Right ventricle myocardium inferior (tissue), 1 donor: ENCODE data around the gene GTSE1. TPM values are rescaled to one million over a fixed set of nuclear protein-coding genes. Genes with fewer than 3 reads are reported as not detected.

Source experiments
- ATAC-seq: fragments of 200-7000 bp; cut with Tn5 transposase; one replicate; pipeline ENCODE4 v1.9.1; 2020; ENCODE audit warnings: mild to moderate bottlenecking, moderate library complexity
- DNase-seq: peaks from one replicate; pipeline ENCODE4 v3.0.0; 2021; ENCODE audit errors: missing footprints
- intact Hi-C: fragments of 100-400 bp; cut with DNase I; formaldehyde crosslinking; loops from one replicate; pipeline ENCODE4 v1.11.0; 2022
- total RNA-seq: library from RNA; stranded (reverse); fragmentation: NEBNext Ultra II Directional; extraction: Animal tissue kit (Norgen Biotek cat#: 25700); gene quantifications from one replicate; pipeline ENCODE4 v1.2.1, GENCODE V29; 2021
- donor health status: DM: no; HTN: yes; CAD: no; lungs with severe emphysema.

GTSE1 gene
- total RNA-seq, 1 donor from 2014 or later = 0.92 TPM

- no peak for ATAC-seq
- no peak for DNase-seq
- intact Hi-C loops = no loop called here
Measured at GRCh38 chr22:46317646-46318045, 21.0 kb downstream of the GTSE1 start.

- intact Hi-C loops = no loop called here
- ATAC-seq = no peak
- no peak for DNase-seq
Measured at GRCh38 chr22:46318576-46318975, 21.9 kb downstream of the GTSE1 start.

GRCh38 chr22:46319319-46319718, 22.6 kb downstream of the GTSE1 start:
- ATAC-seq (no peak), DNase-seq (no peak)
- intact Hi-C loops = no loop called here

DNA sequence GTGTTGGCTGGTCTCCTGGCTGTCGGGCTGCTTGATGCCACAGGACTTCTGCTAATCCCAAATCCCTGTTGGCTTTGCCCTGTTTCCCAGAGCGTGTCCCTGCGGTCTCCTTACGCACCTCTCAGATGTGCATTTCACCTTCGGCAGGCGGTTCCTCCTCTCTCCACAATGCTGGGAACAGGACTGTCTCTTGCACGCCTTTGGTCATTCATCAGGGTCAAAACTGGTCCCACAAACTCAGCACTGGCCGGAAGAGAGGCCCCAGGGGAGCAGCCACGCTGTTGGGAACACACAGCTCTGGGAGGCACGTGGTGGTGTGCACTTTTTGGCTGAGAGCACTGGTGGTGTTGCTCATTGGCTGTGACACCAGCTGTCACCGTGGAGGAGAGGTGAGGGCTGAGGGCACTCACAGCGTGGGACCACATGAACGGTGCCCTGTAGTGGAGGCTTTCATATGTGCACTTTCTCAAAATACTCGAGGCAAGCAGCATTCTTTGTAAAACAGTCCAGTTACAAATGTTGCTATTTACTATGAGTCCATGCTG, 23.6 kb downstream of the GTSE1 start:
- ATAC-seq = peak; percentile 59
- no peak for DNase-seq
- intact Hi-C loops = no loop called here

DNA sequence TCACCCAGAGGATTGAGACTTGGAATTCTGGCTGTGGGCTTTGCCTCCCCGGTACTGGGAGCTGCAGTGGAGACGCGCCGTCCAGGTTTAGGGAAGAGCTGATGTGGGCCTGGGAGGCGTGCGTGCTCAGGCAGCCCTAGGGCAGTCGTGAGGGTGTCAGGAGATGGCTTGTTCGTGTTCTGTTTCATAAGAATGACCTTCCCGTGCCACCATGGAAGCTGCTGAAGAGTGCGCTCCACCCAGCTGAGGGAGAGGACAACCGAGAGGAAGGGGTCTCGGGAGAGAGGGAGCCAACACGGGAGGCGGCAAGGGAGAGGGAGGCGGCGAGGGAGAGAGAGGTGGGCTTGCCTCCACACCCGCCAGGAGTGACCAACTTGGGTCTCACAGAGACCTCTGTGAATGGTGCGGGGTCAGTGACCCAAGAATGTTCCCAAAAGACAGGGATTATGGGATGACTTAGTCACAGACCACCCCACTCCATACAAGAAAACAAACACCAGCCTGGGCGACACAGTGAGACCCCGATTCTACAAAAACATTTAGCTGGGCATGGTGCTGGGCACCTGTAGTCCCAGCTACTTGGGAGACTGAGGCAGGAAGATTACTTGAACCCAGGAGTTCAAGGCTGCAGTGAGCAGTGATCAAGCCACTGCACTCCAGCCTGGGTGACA, 24.2 kb downstream of the GTSE1 start:
- DNase-seq (no peak), ATAC-seq (no peak)
- intact Hi-C loops = no loop called here

DNA sequence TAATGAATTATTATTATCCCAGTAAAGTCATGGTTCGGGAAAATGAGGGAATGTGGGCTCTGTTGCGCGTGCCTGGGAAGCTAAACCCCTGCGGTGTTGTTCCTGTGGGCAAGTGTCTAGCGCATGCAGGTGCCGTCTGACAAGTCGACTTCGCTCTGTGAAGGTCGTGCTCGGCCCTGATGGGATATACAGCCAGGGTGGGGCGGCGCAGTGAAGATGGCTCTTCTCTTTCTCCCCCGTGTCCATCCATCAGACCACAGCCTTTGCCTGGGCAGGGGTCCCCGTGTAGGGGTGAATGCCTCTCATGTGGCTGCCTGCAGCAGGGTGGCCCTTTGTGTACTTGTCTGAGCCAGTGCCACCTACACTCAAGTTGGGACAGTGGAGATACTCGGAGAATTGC, 26.0 kb downstream of the GTSE1 start:
- intact Hi-C loops = no loop called here
- ATAC-seq = no peak
- no peak for DNase-seq

DNA sequence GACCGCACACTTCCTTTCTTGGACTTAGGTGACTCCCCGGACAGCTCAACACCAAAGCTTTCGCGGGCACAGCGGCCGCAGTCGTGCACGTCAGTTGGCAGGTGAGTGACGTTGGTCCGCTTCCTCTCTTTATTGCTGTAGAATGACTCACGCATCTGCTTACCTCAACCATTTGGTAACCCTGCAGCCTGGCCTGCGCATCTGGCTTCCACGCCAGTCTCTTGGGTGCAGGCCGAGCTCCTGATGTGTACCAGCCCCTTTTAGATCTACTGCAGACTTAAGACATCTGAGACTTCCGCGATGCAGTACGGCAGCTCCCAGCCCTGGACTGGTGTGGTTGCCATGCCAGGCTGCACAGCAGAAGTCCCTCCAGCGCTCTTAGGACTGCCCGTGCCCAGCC, 26.5 kb downstream of the GTSE1 start:
- no peak for ATAC-seq
- intact Hi-C loops = no loop called here
- DNase-seq = no peak

GRCh38 chr22:46326066-46326680, 29.5 kb downstream of the GTSE1 start:
- no peak for DNase-seq
- no peak for ATAC-seq
- intact Hi-C loops = no loop called here

DNA sequence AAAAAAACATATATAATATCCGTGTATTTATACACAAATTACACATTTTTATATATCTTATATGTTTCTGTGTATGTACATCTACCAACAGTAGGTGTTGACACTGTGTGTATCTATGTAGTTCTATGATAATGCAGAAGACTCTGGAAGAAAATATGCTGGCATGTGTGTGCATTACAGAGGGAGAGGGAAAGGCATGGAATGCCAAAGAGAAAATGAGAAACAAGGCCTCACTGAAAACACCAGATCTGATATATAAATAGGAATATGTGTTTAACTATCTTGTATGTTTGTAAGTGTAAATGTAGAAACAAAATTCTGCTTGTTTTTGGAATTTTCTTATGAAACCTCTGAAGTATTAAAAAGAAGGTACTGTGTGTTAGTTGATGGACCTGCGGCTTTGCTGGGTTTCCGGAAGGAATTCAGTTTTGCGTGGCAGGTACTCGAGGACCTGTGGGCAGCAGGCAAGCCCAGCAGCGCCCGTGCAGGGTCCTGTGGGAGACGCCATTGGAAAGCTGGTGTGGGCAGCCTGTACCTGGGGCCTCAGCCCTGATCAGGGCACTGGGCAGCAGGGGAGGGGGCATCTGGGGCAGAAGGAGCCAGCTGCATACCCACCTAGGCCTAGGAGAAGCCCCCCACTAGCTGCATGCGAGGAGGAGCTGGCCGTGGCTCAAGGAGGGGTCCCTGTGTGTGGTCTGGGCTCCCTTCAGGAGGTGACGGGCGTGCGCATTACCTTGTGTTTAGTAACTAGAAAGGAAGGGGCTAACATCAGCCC, 31.2 kb downstream of the GTSE1 start:
- ATAC-seq (no peak), DNase-seq (no peak)
- intact Hi-C loops = no loop called here

GRCh38 chr22:46328797-46329196, 32.1 kb downstream of the GTSE1 start:
- intact Hi-C loops = no loop called here
- no peak for DNase-seq
- no peak for ATAC-seq

DNA sequence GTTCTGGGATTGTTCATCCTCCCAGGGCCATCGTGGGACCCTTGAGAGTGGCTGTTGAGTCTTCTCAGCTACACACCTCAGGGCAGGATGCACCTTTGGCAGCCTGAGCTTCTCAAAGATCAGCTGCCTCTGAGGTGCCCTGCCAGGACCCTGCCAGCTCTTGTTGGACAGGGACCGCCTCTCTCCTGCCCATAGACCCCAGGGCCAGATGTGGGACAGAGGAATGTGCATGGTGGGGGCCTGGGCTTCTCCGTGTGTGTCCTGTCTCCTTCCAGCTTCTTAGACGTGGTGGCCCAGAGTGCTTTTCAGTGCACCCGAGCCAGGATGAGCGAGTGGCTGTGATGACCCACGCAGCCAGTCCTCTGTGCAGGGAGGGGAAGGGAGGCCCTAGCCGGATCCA, 32.9 kb downstream of the GTSE1 start:
- intact Hi-C loops = no loop called here
- no peak for ATAC-seq
- DNase-seq = no peak

- intact Hi-C loops = no loop called here
- ATAC-seq (no peak), DNase-seq (no peak)
Measured at GRCh38 chr22:46330426-46330825, 33.8 kb downstream of the GTSE1 start.

DNA sequence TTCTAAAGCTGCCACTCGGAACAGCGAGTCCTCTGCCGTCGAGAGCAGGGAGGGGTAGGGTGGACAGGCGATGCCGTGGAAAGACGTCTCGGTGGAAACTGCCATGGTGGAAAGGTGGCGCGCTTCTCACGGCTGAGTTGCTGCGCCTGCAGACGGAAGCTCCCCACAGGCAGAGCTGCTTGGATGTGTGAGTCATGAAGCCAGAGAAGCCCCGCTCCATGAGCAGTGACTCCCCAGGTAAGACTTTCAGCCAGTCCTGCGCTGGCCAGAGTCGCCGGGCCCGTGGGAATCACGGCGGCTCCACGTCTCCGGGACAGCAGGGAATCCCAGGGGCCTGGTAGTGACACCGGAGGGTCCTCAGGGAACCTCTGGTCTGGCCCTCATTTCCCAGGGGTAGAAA, 34.8 kb downstream of the GTSE1 start:
- no peak for ATAC-seq
- intact Hi-C loops = no loop called here
- no peak for DNase-seq

DNA sequence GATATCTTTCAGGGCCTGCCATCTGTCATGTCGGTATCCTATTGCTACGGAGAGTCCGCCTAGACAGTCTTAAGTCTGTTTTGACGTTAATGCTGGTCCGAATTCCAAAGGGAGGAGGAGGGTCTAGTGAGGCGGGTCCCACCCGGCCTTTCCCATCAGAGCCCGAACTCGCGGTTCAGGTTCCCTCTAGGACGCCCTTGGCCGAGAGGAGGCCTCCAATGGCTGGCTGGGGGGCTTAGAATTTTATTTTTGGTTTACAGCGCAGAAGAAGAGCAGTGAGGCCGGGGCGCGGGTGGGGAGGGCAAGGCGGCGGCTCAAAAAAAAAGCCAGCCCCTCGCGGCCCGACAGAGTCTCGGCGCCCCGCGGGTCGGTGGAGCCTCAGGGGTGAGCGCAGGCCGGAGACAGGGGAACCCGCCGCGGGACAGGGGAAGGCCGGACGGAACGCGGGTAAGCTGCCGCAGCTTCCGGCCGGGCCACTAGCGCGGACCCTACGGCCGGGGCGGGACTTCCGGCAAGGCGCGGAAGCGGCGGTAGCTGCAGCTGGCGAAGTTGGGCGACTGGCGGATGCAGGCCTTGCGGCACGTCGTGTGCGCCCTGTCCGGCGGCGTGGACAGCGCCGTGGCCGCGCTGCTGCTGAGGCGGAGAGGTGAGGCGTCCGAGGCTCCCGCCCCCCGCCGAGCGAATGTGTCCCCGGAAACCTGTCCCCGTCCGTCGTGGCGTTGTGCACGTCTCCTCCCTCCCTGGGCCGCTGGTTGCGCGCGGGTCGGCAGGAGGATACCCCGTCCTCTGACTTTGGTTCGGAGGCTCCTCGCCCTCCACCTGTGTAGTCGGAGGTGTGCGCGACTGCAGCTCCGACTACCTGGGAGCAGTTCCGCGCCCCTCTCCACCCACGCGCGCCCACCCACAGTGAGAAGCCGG, 38.8 kb downstream of the GTSE1 start, which contains the start of gene TRMU:
Gene TRMU (plus strand): TSS at position 514 of the 918 bp plus-strand sequence. CDS start 51 bp downstream, at position 565.
- intact Hi-C loops = no loop called here
- peak; percentile 97 for ATAC-seq

DNA sequence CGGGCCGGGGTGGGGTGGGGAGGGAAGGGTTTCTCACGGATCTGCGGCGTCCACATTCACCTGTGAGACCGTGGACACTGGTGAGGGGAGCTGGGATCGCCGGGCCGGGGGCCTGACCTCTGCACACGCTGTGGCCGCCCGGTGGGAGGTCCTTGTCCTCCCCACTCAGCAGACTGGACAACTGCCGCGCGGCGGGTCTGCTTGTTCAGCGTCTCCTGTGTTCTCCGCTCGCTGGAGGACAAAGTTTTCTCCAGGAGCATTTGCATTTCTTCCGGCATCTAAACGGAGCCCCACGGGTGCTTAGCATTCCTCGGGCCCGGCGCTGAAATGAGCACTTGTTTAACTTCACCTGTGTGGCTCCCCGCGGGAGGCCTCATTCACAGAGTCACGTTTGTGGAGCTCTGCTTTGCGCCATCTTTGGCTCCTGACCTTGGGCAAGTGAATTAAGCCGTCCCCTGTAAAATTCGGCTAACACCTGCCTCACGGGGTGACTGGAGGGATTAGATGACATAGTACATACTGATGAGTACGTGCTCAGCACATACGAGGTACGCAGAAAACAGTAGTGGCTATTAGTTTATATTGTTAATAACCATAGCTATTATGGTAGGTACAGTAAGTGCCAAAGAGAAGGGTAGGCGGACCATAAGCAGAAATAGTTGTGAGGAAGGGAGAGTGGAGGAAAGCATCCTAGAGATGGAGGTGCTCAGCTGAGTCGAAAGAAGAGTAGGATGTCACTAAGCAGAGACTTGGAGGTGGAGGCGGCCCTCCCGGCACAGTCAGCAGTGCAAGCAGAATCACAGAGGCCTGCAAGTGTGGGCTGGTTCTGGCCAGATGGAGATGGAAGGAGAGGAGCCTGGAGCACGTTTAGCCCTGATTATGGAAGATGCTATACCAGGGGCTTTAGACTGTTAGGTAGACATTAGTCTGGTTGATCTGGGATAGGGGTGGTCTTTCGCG, 39.7 kb downstream of the GTSE1 start:
- intact Hi-C loops = no loop called here
- DNase-seq (peak; percentile 77), ATAC-seq (peak; percentile 32)

More for the DNA sequence above, 38.8 kb downstream of the GTSE1 start, which contains the start of gene TRMU:
- DNase-seq = peak; percentile 96

GRCh38 chr22:46337870-46338269, 41.2 kb downstream of the GTSE1 start:
- no peak for ATAC-seq
- intact Hi-C loops = no loop called here
- DNase-seq = no peak

DNA sequence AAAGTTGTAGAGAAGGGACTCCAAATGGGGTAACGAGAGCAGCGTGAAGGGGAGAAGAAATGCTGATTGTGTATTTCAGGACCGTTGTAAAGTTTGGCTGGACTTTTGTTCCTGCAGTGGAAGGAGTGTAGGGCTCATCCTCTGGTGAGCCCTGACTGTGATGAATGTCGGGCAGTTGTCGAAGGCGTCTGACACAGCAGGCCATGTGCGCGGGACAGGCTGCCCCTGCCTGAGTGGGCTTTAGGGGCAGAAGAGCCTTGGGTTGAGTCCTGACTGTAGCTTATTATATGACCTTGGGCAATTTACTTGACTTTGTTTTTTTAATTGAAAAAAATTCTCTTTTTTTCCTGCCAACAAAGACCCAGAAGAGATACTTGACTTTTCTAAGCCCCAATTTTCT, 42.0 kb downstream of the GTSE1 start:
- intact Hi-C loops = no loop called here
- peak; percentile 65 for DNase-seq
- no peak for ATAC-seq

- no peak for ATAC-seq
- DNase-seq = peak; percentile 39
- intact Hi-C loops = no loop called here
Measured at GRCh38 chr22:46339956-46340355, 43.3 kb downstream of the GTSE1 start.
